Fibroblast of mammary gland (primary cell): ENCODE measurements around the gene PRTN3.
"Not testable (repeated sequence)": the region's sequence is repeated elsewhere in the genome, so short reads cannot be mapped to it uniquely, and the experiment has no call there.

ENCODE experiments used
- DNase-seq: peaks from one replicate; pipeline ENCODE4 v3.0.0-alpha.2; 2010; ENCODE audit warnings: low read depth
- H3K4me3 ChIP-seq: 2 replicates; pipeline ENCODE4 v1.5.1; 2011; ENCODE audit warnings: low read depth, mild to moderate bottlenecking, low read length, moderate library complexity; ENCODE audit not compliant: control insufficient read depth
- CTCF ChIP-seq: conservative IDR thresholded peaks from 2 replicates; pipeline ENCODE4 v1.5.1; 2011; ENCODE audit warnings: low read depth, low read length, inconsistent platforms; ENCODE audit not compliant: control insufficient read depth, insufficient read depth

PRTN3 gene

GRCh38 chr19:876780-877314 lies 36.0 kb downstream of the PRTN3 start:
- no peak overlapping the region for H3K4me3 ChIP-seq
- TF ChIP-seq CTCF = no peak

GRCh38 chr19:877992-878660 lies 37.3 kb downstream of the PRTN3 start:
- not testable (repeated sequence) for DNase-seq, H3K4me3 ChIP-seq

More at GRCh38 chr19:876780-877314, 36.0 kb downstream of the PRTN3 start:
- DNase-seq = no peak

- not testable (repeated sequence) for H3K4me3 ChIP-seq, DNase-seq
Observed at GRCh38 chr19:878751-879561, 38.2 kb downstream of the PRTN3 start.

- TF ChIP-seq CTCF = no peak
- no peak for DNase-seq
- no peak overlapping the region for H3K4me3 ChIP-seq
Observed at GRCh38 chr19:879711-880438, 39.1 kb downstream of the PRTN3 start.

GRCh38 chr19:881385-882071 lies 40.7 kb downstream of the PRTN3 start:
- no peak overlapping the region for H3K4me3 ChIP-seq
- no peak for TF ChIP-seq CTCF
- no peak for DNase-seq

- no peak for TF ChIP-seq CTCF
- H3K4me3 ChIP-seq = no peak overlapping the region
- no peak for DNase-seq
Observed at GRCh38 chr19:882871-883497, 42.2 kb downstream of the PRTN3 start.

GRCh38 chr19:883661-884211 lies 42.9 kb downstream of the PRTN3 start:
- DNase-seq = no peak
- TF ChIP-seq CTCF = no peak
- H3K4me3 ChIP-seq = no peak overlapping the region
